Measurements from ENCODE around the gene UBAP2L. TPM values are rescaled to one million over a fixed set of nuclear protein-coding genes. Genes with fewer than 3 reads are reported as not detected.
"Not testable (repeated sequence)": the region's sequence is repeated elsewhere in the genome, so short reads cannot be mapped to it uniquely, and the experiment has no call there.

The UBAP2L gene
- total RNA-seq, 6 donors from 2014 or later, result 77.5 to 137 (median 119) TPM

DNA sequence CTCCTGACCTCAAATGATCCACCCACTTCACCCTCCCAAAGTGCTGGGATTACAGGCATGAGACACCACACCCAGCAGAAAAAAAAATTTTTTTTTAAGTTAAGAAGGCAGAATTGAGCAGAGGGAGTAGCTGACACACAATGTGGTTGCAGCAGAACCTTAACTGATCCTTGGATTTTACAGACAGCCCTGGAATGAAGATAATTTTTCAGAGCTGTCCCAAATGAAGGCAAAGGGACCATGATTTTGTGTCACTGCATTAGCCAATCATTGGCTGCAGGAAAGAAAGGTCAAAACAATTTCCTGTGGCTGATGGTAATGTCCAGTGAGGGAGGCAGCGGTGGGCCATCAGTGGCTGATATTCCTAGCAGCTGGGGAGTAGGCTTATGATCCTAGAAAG, 80.8 kb downstream of the UBAP2L start:
- TF ChIP-seq CTCF (IDR thresholded peaks at IDR 0.05) (no peak), POLR2A (IDR thresholded peaks at IDR 0.05) (no peak), POLR2AphosphoS5 (IDR thresholded peaks at IDR 0.05) (no peak), EP300 (IDR thresholded peaks at IDR 0.05) (no peak)
- WGBS, 2 donors, result 86 to 100% methylated on average over 1 of the region's 1 CpG
- H3K9me3 ChIP-seq, result no peaks in the 10 kb centered on the region
- no peak overlapping the region for H3K27ac ChIP-seq
- H3K4me1 ChIP-seq, result no peaks in the 10 kb centered on the region
- no peaks in the 10 kb centered on the region for H3K36me3 ChIP-seq
- DNase-seq (no peak), ATAC-seq (ENCODE audit: low FRiP score in 2 of 2) (no peak)
- no peaks in the 10 kb centered on the region for H3K27me3 ChIP-seq
- H3K4me3 ChIP-seq, result no peak overlapping the region

GRCh38 chr1:154304664-154305337, 84.0 kb downstream of the UBAP2L start:
- Histone ChIP-seq H3K4me1 (no peaks in the 10 kb centered on the region), H3K4me3 (no peak overlapping the region), H3K27me3 (no peaks in the 10 kb centered on the region), H3K36me3 (no peaks in the 10 kb centered on the region), H3K9me3 (no peaks in the 10 kb centered on the region), H3K27ac (no peak overlapping the region)
- no peak for TF ChIP-seq POLR2AphosphoS5 (IDR thresholded peaks at IDR 0.05)
- no peak for TF ChIP-seq POLR2A (IDR thresholded peaks at IDR 0.05)
- TF ChIP-seq EP300 (IDR thresholded peaks at IDR 0.05), result no peak
- no peak for TF ChIP-seq CTCF (IDR thresholded peaks at IDR 0.05)
- ATAC-seq (ENCODE audit: low FRiP score in 2 of 2), result no peak
- 85 to 86% methylated on average over 9 of the region's 9 CpGs for WGBS, 2 donors
- DNase-seq, result no peak

GRCh38 chr1:154306151-154306550, 85.4 kb downstream of the UBAP2L start:
- Histone ChIP-seq H3K4me3 (no peak overlapping the region), H3K9me3 (no peaks in the 10 kb centered on the region), H3K36me3 (no peaks in the 10 kb centered on the region), H3K27me3 (no peaks in the 10 kb centered on the region), H3K27ac (no peak overlapping the region), H3K4me1 (no peaks in the 10 kb centered on the region)
- DNase-seq (no peak), ATAC-seq (ENCODE audit: low FRiP score in 2 of 2) (no peak)
- TF ChIP-seq POLR2AphosphoS5 (IDR thresholded peaks at IDR 0.05) (no peak), EP300 (IDR thresholded peaks at IDR 0.05) (no peak), CTCF (IDR thresholded peaks at IDR 0.05) (no peak), POLR2A (IDR thresholded peaks at IDR 0.05) (no peak)
- 84 to 89% methylated on average over 3 of the region's 3 CpGs for WGBS, 2 donors

DNA sequence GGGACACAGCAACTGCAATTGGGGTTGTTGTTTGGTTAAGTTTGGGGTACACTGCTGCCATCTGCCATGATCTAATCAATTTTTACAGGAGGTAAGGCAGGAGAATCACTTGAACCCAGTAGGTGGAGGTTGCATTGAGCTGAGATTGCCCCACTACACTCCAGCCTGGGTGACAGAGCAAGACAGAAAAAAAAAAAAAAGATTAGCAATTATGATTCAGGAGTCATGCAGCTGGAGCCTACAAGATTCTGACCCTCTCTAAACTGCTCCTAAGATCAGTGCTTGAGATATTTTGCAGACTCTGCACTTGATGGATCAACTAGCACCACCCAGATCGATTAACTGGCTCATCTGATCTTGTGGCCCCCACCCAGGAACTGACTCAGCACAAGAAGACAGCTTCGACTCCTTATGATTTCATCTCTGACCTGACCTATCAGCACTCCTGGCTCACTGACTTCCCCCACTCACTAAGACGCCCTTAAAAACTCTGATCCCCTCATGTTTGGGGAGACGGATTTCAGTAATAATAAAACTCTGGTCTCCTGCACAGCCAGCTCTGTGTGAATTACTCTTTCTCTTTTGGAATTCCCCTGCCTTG, 87.0 kb downstream of the UBAP2L start:
- H3K27ac ChIP-seq; ATAC-seq (ENCODE audit: low FRiP score in 2 of 2); H3K27me3 ChIP-seq; H3K9me3 ChIP-seq; H3K4me1 ChIP-seq; DNase-seq; H3K4me3 ChIP-seq; H3K36me3 ChIP-seq: not testable (repeated sequence)
- WGBS, 2 donors, result 46 to 73% methylated on average over 4 of the region's 4 CpGs

- not testable (repeated sequence) for H3K36me3 ChIP-seq; ATAC-seq (ENCODE audit: low FRiP score in 2 of 2); H3K4me3 ChIP-seq; H3K27ac ChIP-seq; H3K4me1 ChIP-seq; DNase-seq; H3K9me3 ChIP-seq; H3K27me3 ChIP-seq
- 86 to 87% methylated on average over 7 of the region's 7 CpGs for WGBS, 2 donors
Observed at GRCh38 chr1:154309136-154309535, 88.4 kb downstream of the UBAP2L start.

- not testable (repeated sequence) for H3K36me3 ChIP-seq; H3K27me3 ChIP-seq; ATAC-seq (ENCODE audit: low FRiP score in 2 of 2); H3K27ac ChIP-seq; DNase-seq; H3K4me1 ChIP-seq; H3K4me3 ChIP-seq
- 70 to 83% methylated on average over 13 of the region's 13 CpGs for WGBS, 2 donors
- H3K9me3 ChIP-seq, result peaks cover 0 to 11% (median 9%) of the 10 kb centered on the region in 4 donors
Observed at GRCh38 chr1:154312229-154313065, 91.7 kb downstream of the UBAP2L start.
